Kidney epithelial cell (primary cell): ENCODE data around the gene CRB2. TPM values are rescaled to one million over a fixed set of nuclear protein-coding genes. Genes with fewer than 3 reads are reported as not detected.

Experiments
- DNase-seq: peaks from one replicate; pipeline ENCODE4 v3.0.0-alpha.2; 2010; ENCODE audit warnings: low read depth
- H3K27me3 ChIP-seq: 2 replicates; pipeline ENCODE4 v1.6.0; 2011; ENCODE audit warnings: low read length; ENCODE audit not compliant: control insufficient read depth, insufficient read depth
- H3K36me3 ChIP-seq: 2 replicates; pipeline ENCODE4 v1.5.1; 2011; ENCODE audit warnings: low read length; ENCODE audit not compliant: control insufficient read depth, insufficient read depth
- H3K4me3 ChIP-seq: 2 replicates; pipeline ENCODE4 v1.5.1; 2011; ENCODE audit warnings: low read depth, mild to moderate bottlenecking, control low read depth, low read length
- total RNA-seq: library from RNA; depleted of rRNA; stranded (reverse); fragments of >200 nt; gene quantifications from 2 replicates; pipeline ENCODE4 v1.2.3, GENCODE V29; 2015
- TF ChIP-seq, protein P1 (sequence below): IDR thresholded peaks from 2 replicates; pipeline ENCODE4 v1.5.1; 2011; ENCODE audit warnings: mild to moderate bottlenecking, moderate library complexity, low read length, control low read depth, inconsistent platforms; ENCODE audit not compliant: insufficient read depth, poor library complexity, severe bottlenecking

The CRB2 gene
- total RNA-seq, 1 donor from 2014 or later = 1.3 TPM

DNA sequence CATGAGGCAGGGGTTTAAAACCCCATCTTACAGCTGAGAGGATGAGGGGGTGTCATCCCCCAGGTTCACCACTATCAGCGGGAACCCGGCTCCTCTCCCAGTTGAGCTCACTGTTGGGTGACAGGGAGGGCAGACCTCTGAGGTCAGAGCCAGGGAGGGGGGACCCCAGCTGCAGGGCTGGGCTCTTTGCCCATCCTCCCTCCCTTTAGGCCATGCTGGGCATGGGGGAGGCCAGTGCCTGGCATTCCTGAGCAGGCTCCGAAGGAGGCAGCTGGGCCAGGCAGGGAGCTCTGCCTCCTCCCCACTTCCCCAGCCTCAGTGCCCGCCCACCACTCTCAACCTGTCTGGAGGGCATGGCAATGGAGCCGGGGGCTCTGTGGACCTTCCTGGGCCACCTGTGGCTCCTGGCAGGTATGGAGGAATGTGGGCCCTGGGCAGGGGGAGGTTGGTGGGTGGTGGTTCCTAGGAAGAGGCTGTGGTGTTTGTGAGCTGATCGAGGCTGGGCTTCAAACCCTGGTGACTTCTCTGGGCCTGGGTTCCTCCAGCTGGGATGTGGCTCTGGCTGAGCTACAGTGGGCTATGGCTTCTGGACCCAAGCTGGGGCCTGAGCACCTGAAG is 12.6 kb downstream of the CRB2 start:
- peaks cover 30% of the 10 kb centered on the region for H3K27me3 ChIP-seq
- no peak overlapping the region for H3K4me3 ChIP-seq
- DNase-seq = no peak
- TF ChIP-seq, protein P1, sequence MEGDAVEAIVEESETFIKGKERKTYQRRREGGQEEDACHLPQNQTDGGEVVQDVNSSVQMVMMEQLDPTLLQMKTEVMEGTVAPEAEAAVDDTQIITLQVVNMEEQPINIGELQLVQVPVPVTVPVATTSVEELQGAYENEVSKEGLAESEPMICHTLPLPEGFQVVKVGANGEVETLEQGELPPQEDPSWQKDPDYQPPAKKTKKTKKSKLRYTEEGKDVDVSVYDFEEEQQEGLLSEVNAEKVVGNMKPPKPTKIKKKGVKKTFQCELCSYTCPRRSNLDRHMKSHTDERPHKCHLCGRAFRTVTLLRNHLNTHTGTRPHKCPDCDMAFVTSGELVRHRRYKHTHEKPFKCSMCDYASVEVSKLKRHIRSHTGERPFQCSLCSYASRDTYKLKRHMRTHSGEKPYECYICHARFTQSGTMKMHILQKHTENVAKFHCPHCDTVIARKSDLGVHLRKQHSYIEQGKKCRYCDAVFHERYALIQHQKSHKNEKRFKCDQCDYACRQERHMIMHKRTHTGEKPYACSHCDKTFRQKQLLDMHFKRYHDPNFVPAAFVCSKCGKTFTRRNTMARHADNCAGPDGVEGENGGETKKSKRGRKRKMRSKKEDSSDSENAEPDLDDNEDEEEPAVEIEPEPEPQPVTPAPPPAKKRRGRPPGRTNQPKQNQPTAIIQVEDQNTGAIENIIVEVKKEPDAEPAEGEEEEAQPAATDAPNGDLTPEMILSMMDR = no peak
- H3K36me3 ChIP-seq = no peaks in the 10 kb centered on the region

GRCh38 chr9:123369296-123369695 is 13.3 kb downstream of the CRB2 start:
- DNase-seq = no peak
- TF ChIP-seq, protein P1 = no peak
- peaks cover 32% of the 10 kb centered on the region for H3K27me3 ChIP-seq
- H3K36me3 ChIP-seq = no peaks in the 10 kb centered on the region
- no peak overlapping the region for H3K4me3 ChIP-seq

- Histone ChIP-seq H3K36me3 (no peaks in the 10 kb centered on the region), H3K4me3 (no peak overlapping the region), H3K27me3 (peaks cover 32% of the 10 kb centered on the region)
- TF ChIP-seq, protein P1 = no peak
- DNase-seq = no peak
Measured at GRCh38 chr9:123370108-123370507, 14.1 kb downstream of the CRB2 start.

- no peak for DNase-seq
- Histone ChIP-seq H3K27me3 (peaks cover 32% of the 10 kb centered on the region), H3K4me3 (no peak overlapping the region), H3K36me3 (no peaks in the 10 kb centered on the region)
- TF ChIP-seq, protein P1 = no peak
Measured at GRCh38 chr9:123370526-123371227, 14.7 kb downstream of the CRB2 start.

- DNase-seq = no peak
- Histone ChIP-seq H3K4me3 (no peak overlapping the region), H3K27me3 (peaks cover 32% of the 10 kb centered on the region), H3K36me3 (no peaks in the 10 kb centered on the region)
- TF ChIP-seq, protein P1 = no peak
Measured at GRCh38 chr9:123371228-123371584, 15.2 kb downstream of the CRB2 start.
